ENCODE data around the gene MIEN1.
"Not testable (repeated sequence)": the region's sequence is repeated elsewhere in the genome, so short reads cannot be mapped to it uniquely, and the experiment has no call there.

Gene MIEN1

DNA sequence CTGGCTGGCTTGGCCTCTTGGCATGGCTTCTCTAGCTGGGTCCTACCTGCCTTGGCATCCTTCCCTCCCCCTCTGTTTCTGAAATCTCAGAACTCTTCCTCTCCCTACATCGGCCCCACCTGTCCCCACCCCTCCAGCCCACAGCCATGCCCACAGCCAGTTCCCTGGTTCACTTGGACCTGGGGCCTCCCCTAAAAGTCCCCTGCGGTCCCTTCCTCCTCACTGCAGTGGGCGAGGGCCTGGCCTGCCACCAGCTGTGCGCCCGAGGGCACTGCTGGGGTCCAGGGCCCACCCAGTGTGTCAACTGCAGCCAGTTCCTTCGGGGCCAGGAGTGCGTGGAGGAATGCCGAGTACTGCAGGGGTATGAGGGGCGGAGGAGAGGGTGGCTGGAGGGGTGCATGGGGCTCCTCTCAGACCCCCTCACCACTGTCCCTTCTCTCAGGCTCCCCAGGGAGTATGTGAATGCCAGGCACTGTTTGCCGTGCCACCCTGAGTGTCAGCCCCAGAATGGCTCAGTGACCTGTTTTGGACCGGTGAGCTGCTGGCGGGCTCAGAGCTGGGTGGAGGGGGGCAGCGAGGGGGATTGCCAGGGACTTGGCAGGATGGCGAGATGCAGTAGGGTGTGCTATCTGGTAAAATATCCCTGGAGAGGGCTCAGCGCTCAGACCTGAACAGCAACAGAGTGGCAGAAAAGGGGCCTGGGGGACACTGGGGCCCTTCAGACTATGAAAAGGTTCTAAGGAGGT lies 14.1 kb downstream of the MIEN1 start:
- DNase-seq (ENCODE audit: low spot score): no peak

DNA sequence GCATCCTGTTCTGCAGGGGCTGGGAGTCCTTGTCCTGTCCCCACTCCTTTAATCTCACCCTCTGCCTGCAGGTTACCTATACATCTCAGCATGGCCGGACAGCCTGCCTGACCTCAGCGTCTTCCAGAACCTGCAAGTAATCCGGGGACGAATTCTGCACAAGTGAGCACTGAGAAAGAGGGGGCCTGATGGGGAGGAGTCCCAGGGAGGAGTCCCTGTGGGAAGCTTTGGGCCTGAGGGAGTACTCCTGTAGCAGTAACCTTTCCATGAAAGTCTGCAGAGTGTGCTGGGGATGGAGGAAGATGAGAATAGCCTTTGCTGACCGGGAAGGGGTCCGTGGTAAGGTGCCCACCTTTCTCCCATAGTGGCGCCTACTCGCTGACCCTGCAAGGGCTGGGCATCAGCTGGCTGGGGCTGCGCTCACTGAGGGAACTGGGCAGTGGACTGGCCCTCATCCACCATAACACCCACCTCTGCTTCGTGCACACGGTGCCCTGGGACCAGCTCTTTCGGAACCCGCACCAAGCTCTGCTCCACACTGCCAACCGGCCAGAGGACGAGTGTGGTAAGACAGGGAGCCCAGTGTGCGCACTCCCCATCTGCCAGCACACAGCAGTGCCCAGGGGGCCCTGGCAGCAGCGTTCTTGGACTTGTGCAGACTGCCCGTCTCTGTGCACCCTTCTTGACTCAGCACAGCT lies 14.8 kb downstream of the MIEN1 start:
- DNase-seq (ENCODE audit: low spot score): no peak

- no peak for DNase-seq (ENCODE audit: low spot score)
These were observed 16.1 kb downstream of the MIEN1 start for GRCh38 chr17:39714234-39714633.

- no peak for DNase-seq (ENCODE audit: low spot score)
These were observed 18.5 kb downstream of the MIEN1 start for GRCh38 chr17:39711851-39712250.

DNA sequence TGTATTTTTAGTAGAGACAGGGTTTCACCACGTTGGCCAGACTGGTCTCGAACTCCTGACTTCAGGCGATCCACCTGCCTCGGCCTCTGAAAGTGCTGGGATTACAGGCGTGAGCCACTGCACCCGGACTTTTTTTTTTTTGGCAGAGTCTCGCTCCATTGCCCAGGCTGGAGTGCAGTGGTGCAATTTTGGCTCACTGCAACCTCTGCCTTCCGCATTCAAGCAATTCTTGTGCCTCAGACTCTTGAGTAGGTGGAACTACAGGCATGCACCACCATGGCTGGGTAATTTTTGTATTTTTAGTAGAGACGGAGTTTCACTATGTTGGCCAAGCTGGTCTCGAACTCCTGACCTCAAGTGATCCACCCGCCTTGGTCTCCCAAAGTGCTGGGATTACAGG lies 19.3 kb downstream of the MIEN1 start:
- not testable (repeated sequence) for DNase-seq (ENCODE audit: low spot score)

GRCh38 chr17:39709998-39710964 lies 20.1 kb downstream of the MIEN1 start:
- DNase-seq (ENCODE audit: low spot score): no peak

DNA sequence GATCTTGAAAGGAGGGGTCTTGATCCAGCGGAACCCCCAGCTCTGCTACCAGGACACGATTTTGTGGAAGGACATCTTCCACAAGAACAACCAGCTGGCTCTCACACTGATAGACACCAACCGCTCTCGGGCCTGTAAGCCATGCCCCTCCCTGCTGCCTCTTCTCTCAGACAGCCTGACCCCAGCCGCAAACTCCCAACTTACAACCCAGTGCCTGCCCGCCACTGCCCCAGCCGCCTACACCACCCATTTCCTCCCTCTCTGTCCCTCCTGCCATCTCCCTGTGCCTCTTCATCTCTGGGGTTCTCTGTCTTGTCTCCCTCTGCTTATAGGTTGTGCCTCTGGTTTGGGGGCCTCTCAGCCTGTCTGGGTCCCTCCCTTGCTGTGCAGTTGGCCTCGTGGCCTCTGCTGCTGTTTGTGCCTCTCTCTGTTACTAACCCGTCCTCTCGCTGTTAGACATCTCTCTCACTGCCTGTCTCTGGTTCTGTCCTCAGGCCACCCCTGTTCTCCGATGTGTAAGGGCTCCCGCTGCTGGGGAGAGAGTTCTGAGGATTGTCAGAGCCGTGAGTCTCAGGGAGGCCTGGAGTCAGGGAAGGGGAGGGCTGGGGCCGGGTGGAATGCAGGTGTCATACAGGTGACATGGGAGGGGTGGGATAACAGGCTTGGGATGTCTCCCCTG lies 20.9 kb downstream of the MIEN1 start:
- DNase-seq (ENCODE audit: low spot score): no peak

- no peak for DNase-seq (ENCODE audit: low spot score)
These were observed 23.4 kb downstream of the MIEN1 start for GRCh38 chr17:39706921-39707337.

DNA sequence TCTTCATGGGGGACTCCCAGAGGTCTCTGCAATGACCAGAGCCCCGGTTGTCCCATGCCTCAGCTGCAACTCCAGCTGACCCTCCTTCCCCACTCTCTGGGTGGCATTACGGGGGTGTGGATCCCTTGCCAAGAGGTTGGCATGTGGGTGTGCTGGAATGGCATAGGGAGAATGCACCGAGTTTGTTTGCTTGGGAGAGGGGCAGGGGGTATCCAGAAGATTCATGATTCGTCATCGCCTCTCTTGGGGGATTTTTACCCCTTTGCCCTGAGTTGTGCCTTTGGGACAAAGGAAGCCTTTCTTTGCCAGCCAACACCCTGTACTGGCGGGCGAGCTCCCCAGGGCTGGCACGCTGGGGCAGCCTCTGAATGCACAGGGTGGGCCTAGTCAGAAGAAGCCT lies 23.9 kb downstream of the MIEN1 start:
- no peak for DNase-seq (ENCODE audit: low spot score)

GRCh38 chr17:39705786-39706348 lies 24.5 kb downstream of the MIEN1 start:
- DNase-seq (ENCODE audit: low spot score): no peak

DNA sequence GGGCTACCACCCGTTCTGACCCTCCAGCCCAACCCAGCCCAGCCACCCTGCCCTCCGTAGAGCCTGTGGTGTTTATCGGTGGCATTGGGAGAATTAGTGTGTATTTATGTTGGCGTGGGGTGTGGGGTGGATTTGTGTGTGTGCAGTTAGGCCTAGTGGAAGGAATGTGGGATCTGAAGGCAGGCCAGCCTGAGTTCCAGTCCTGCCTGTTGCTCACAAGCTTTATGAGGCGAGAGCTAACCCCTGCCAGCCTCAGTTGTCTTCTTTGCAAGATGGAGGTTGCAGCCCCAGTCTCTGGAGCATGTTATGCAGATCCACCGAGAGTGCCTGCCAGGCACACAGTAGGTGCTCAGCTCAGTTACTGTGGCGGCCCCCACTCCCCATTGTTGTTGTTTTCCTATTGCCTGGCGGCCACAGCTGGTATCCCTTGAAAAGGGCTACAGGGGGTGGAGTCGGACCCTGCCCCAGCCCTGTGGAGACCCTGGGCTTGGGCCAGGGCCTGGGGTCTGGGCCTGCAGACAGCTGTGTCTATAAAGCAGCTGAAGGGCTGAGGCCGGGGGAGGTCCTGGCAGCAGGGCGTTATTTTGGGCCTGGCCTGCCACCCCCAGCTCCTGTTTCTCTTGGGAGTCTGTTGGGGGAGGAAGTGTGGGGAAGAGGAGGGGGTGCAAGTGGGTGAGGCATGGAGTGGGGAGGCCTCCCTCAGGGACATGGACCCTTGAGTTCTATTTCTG lies 25.3 kb downstream of the MIEN1 start:
- no peak for DNase-seq (ENCODE audit: low spot score)

DNA sequence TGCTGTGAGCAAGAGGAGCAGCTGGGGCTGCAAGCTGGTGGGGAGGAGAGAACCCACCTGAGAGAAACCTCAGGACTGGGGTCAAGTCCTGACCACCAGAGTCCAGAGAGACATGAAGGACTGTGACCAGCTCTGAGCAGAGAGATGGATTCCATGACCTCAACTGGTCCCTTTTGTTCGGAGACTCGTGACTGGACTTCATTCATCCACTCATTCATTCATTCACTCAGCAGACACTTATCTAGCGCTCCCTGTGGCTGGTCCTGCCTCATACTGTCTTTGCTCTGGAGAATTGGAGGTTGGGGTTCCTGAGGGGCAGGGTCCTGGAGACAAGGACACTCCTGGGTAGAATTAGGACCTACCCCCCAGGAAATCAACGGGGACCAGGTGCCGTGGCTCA lies 26.4 kb downstream of the MIEN1 start:
- DNase-seq (ENCODE audit: low spot score): no peak

GRCh38 chr17:39702901-39703893 lies 27.1 kb downstream of the MIEN1 start:
- DNase-seq (ENCODE audit: low spot score): no peak

DNA sequence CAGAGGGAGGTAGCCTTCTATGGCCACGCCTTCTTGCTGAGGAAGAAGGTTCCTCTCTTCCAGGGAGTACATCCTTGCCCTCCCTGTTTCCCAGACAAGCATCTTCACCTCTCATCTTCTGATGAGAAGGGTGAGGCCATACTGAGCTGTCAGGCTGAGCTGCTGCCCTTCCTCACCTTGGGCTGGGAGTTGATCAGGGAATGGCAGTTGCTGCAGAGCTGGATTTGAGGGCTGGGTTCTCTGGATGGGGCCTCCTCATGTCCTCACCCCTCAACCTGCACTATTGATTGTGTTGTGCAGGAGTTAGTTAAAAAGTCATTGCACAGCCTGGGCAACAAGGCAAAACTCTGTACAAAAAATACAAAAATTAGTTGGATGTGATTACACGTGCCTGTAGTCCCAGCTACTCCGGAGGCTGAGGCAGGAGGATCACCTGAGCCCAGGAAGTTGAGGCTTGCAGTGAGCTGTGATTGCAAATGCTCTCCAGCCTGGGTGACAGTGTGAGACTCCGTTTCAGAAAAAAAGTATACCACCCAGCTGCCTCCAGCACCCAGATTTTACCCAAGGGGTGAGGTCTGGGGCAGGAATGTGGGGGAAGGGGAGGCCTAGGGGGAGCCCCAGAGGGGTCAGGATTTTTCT lies 28.4 kb downstream of the MIEN1 start:
- no peak for DNase-seq (ENCODE audit: low spot score)

GRCh38 chr17:39701012-39701783 lies 29.1 kb downstream of the MIEN1 start:
- no peak for DNase-seq (ENCODE audit: low spot score)

DNA sequence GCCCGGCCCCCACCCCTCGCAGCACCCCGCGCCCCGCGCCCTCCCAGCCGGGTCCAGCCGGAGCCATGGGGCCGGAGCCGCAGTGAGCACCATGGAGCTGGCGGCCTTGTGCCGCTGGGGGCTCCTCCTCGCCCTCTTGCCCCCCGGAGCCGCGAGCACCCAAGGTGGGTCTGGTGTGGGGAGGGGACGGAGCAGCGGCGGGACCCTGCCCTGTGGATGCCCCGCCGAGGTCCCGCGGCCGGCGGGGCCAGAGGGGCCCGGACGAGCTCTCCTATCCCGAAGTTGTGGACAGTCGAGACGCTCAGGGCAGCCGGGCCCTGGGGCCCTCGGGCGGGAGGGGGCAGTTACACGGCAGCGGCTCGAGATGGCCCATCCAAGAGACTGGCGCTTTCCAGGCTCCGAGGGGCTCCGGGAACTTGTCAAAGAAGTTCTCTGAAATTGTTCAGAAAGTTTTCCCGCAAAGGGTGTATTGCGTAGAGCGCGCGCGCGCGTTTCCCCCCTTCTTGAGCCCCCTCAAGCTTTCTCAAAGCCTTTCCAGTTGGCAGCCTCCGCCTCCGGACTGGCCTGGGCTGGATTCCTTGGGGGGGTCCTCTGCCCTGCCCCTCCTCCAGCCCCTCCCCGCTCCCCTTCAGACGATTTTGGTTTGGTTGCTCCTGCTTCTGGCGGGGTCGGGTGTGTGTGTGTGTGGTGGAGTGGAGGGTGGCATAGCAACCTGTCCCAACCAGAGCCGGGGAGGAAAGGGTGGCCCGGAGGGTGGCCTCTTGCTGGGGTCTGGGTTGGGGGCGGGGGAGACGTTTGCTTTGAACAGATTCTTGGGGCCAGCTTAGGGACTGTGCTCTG lies 30.0 kb downstream of the MIEN1 start:
- DNase-seq (ENCODE audit: low spot score): no peak

- DNase-seq (ENCODE audit: low spot score): no peak
These were observed 30.5 kb downstream of the MIEN1 start, which contains the start of gene ERBB2 for GRCh38 chr17:39699818-39700147. TSS of gene ERBB2 (plus strand) at chr17:39700064. CDS start at chr17:39700239, 175 bp downstream.

Data from kidney capillary endothelial cell (primary cell).